Parathyroid adenoma (tissue), 2 donors: ENCODE measurements around the gene LMO4.

Experiments used
- H2AFZ ChIP-seq: fragments of 300-600 bp; sonication (generic); one replicate; pipeline ENCODE4 v1.7.0; 2017; ENCODE audit warnings: antibody characterized with exemption, mild to moderate bottlenecking
- H3K27ac ChIP-seq: fragments of 300-600 bp; sonication (generic); one replicate; pipeline ENCODE4 v1.7.0; 2017
- H3K27me3 ChIP-seq: fragments of 300-600 bp; sonication (generic); one replicate; pipeline ENCODE4 v1.7.0; 2017; ENCODE audit warnings: low read length; ENCODE audit not compliant: control insufficient read depth, insufficient read depth
- H3K36me3 ChIP-seq: fragments of 300-600 bp; sonication (generic); one replicate; pipeline ENCODE4 v1.7.0; 2017; ENCODE audit warnings: low read length; ENCODE audit not compliant: control insufficient read depth, insufficient read depth
- H3K4me1 ChIP-seq: fragments of 300-600 bp; sonication (generic); one replicate; pipeline ENCODE4 v1.7.0; 2017; ENCODE audit warnings: control low read depth
- H3K4me2 ChIP-seq: fragments of 300-600 bp; sonication (generic); one replicate; pipeline ENCODE4 v1.7.0; 2017; ENCODE audit warnings: low read length
- H3K4me3 ChIP-seq: fragments of 300-600 bp; sonication (generic); one replicate; pipeline ENCODE4 v1.7.0; 2017; ENCODE audit warnings: low read depth, low read length
- H3K79me2 ChIP-seq: fragments of 300-600 bp; sonication (generic); one replicate; pipeline ENCODE4 v1.7.0; 2017; ENCODE audit warnings: control low read depth
- H3K9ac ChIP-seq: fragments of 300-600 bp; sonication (generic); one replicate; pipeline ENCODE4 v1.7.0; 2017; ENCODE audit warnings: mild to moderate bottlenecking
- H3K9me3 ChIP-seq: fragments of 300-600 bp; sonication (generic); one replicate; pipeline ENCODE4 v1.7.0; 2017; ENCODE audit warnings: low read length; ENCODE audit not compliant: control insufficient read depth
- TF ChIP-seq, protein P1 (sequence below): fragments of 300-600 bp; sonication (generic); IDR thresholded peaks from one replicate; pipeline ENCODE4 v1.7.0; 2017; ENCODE audit warnings: antibody characterized with exemption, mild to moderate bottlenecking
- donor health status: primary hyperparathyroidism.

LMO4 gene

GRCh38 chr1:87328272-87329050, at the start of gene LMO4:
LMO4 (plus strand) TSS chr1:87328880; CDS start chr1:87332016, 3,136 bp downstream.
- H3K79me2 ChIP-seq = no peaks in the 10 kb centered on the region
- peak within 1 kb of the TSS; percentile 97 for H2AFZ ChIP-seq
- TF ChIP-seq, protein P1, sequence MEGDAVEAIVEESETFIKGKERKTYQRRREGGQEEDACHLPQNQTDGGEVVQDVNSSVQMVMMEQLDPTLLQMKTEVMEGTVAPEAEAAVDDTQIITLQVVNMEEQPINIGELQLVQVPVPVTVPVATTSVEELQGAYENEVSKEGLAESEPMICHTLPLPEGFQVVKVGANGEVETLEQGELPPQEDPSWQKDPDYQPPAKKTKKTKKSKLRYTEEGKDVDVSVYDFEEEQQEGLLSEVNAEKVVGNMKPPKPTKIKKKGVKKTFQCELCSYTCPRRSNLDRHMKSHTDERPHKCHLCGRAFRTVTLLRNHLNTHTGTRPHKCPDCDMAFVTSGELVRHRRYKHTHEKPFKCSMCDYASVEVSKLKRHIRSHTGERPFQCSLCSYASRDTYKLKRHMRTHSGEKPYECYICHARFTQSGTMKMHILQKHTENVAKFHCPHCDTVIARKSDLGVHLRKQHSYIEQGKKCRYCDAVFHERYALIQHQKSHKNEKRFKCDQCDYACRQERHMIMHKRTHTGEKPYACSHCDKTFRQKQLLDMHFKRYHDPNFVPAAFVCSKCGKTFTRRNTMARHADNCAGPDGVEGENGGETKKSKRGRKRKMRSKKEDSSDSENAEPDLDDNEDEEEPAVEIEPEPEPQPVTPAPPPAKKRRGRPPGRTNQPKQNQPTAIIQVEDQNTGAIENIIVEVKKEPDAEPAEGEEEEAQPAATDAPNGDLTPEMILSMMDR = no peak
- no peaks in the 10 kb centered on the region for H3K27me3 ChIP-seq
- H3K9me3 ChIP-seq = no peaks in the 10 kb centered on the region
- peak within 1 kb of the TSS; percentile 87 for H3K9ac ChIP-seq
- no peaks in the 10 kb centered on the region for H3K36me3 ChIP-seq
- peak within 1 kb of the TSS; percentile 97 for H3K4me2 ChIP-seq
- peak within 1 kb of the TSS; percentile 96 for H3K4me3 ChIP-seq
- H3K4me1 ChIP-seq = no peaks in the 10 kb centered on the region
- H3K27ac ChIP-seq = peak within 1 kb of the TSS; percentile 90

DNA sequence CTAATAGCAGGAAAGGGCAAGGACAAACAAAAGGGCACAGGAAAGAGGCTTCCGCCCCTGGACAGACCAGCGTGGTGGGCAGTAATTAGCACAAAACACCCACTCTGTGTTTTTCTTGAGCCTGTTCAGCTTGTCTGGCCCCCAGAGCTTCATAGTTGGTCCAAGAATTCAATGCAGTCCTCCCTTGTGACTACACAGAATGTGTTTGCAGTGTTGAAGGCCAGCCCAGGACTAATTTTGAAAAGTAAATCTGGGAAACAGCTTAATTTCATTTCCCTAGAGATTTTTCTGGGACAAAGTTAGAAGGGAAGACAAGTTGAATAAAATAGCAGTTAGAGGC, 49.2 kb upstream of the LMO4 start:
- TF ChIP-seq, protein P1 = no peak
- H3K9me3 ChIP-seq = no peaks in the 10 kb centered on the region
- H3K4me1 ChIP-seq = no peaks in the 10 kb centered on the region
- no peak overlapping the region for H3K4me2 ChIP-seq
- no peak overlapping the region for H3K4me3 ChIP-seq
- no peaks in the 10 kb centered on the region for H3K79me2 ChIP-seq
- no peak overlapping the region for H3K27ac ChIP-seq
- no peak overlapping the region for H2AFZ ChIP-seq
- no peaks in the 10 kb centered on the region for H3K36me3 ChIP-seq
- no peak overlapping the region for H3K9ac ChIP-seq
- no peaks in the 10 kb centered on the region for H3K27me3 ChIP-seq

GRCh38 chr1:87279966-87280535, 48.6 kb upstream of the LMO4 start:
- TF ChIP-seq, protein P1 = no peak
- Histone ChIP-seq H3K79me2 (no peaks in the 10 kb centered on the region), H3K27me3 (no peaks in the 10 kb centered on the region), H2AFZ (no peak overlapping the region), H3K9me3 (no peaks in the 10 kb centered on the region), H3K4me3 (no peak overlapping the region), H3K9ac (no peak overlapping the region), H3K27ac (no peak overlapping the region), H3K4me2 (no peak overlapping the region), H3K4me1 (no peaks in the 10 kb centered on the region), H3K36me3 (no peaks in the 10 kb centered on the region)

DNA sequence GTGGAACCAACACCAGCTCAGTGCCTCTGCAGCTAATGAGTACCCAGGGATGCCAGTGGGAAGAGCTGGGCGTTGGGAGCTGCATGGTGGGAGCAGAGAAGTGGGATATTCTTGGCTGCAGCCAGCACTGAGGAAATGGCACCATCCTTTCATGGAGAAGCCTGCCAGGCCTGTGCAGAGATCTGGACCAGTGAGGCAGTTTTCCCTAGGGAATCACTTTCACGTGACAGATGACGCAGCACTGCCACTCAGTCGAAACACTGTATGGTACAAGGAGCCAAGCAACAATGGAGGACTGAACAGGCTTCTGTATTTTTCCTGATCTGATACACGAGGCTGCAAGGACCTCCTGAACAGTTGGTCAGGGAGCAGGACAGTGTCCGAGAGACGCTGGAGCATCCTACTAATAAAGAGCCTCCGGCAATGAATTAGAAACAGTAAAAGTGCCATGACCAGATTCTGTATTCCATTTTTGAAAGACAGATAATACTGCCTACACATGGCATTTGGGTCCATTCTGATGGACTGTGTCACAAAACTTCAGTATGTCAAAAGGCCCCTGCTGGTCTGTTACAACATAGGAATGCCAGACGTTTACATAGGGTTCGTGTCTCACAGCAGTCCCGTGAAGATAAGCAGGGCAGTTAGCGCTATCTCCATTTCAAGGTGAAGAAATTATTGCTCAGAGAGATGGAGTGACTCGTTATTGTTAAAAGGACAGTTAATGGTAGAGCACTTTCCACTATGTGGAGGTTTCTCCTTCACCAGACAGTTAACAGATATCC, 44.0 kb upstream of the LMO4 start:
- Histone ChIP-seq H2AFZ (no peak overlapping the region), H3K4me2 (no peak overlapping the region), H3K27ac (no peak overlapping the region)

More for the DNA sequence above, 44.0 kb upstream of the LMO4 start:
- no peak overlapping the region for H3K4me3 ChIP-seq
- H3K4me1 ChIP-seq = no peaks in the 10 kb centered on the region
- H3K9ac ChIP-seq = no peak overlapping the region
- H3K36me3 ChIP-seq = no peaks in the 10 kb centered on the region
- H3K79me2 ChIP-seq = no peaks in the 10 kb centered on the region
- no peaks in the 10 kb centered on the region for H3K9me3 ChIP-seq
- no peaks in the 10 kb centered on the region for H3K27me3 ChIP-seq
- TF ChIP-seq, protein P1 = no peak
